A549 (cell line): ENCODE results near the gene ADIG. TPM values are rescaled to one million over a fixed set of nuclear protein-coding genes. Genes with fewer than 3 reads are reported as not detected.

Experiments used
- ATAC-seq, 2 experiments: fragments of 200-7000 bp in 1 of 2; fragments of >200 bp in 1 of 2; cut with Nextera tagmentation in 1 of 2; cut with Tn5 transposase in 1 of 2; 3 replicates each; pipeline versions ENCODE4 v1.8.0 to v1.9.1; 2018 to 2020; ENCODE audit warnings: mild to moderate bottlenecking in 1 of 2, moderate library complexity in 1 of 2
- CTCF ChIA-PET: fragments of 300-600 bp; sonication (Branson Sonifier 250); formaldehyde crosslinking; extraction: SDS; loops from one replicate; lab custom pipeline; 2021; ENCODE audit warnings: antibody characterized with exemption, inconsistent platforms; lab: Yijun Ruan, JAX
- POLR2A ChIA-PET: fragments of 350-600 bp; formaldehyde crosslinking; extraction: SDS; loops from one replicate; lab custom pipeline; 2021; ENCODE audit warnings: antibody characterized with exemption, inconsistent platforms; lab: Yijun Ruan, JAX
- DNase-seq, 2 experiments: peaks; one replicate each; pipeline versions ENCODE4 v3.0.0 to v3.0.0-alpha.2; 2011 to 2016; ENCODE audit warnings: low read depth in 1 of 2, low spot score in 1 of 2
- FAIRE-seq: peaks from 2 replicates; lab custom pipeline; 2011; peaks lifted over from hg19 to GRCh38; lab: Jason Lieb, UNC
- H3K27ac ChIP-seq, 2 experiments: fragments of >200 bp; sonication (Bioruptor Twin); formaldehyde crosslinking; 3 replicates each; pipeline ENCODE4 v1.5.1; 2016 to 2017
- H3K4me1 ChIP-seq: fragments of >200 bp; sonication (Bioruptor Twin); formaldehyde crosslinking; 3 replicates; pipeline ENCODE4 v1.6.1; 2016
- H3K4me2 ChIP-seq: fragments of >200 bp; sonication (Bioruptor Twin); formaldehyde crosslinking; 3 replicates; pipeline ENCODE4 v1.6.1; 2016
- H3K4me3 ChIP-seq: fragments of >200 bp; sonication (Bioruptor Twin); formaldehyde crosslinking; 3 replicates; pipeline ENCODE4 v1.5.1; 2016
- H3K9me3 ChIP-seq: fragments of >200 bp; sonication (Bioruptor Twin); formaldehyde crosslinking; 3 replicates; pipeline ENCODE4 v1.6.1; 2016
- CBX2 ChIP-seq: fragments of 200-600 bp; sonication (generic); IDR thresholded peaks from 2 replicates; pipeline ENCODE4 v1.6.1; 2016; ENCODE audit warnings: low read depth, mild to moderate bottlenecking, borderline replicate concordance
- CBX8 ChIP-seq: fragments of 200-600 bp; sonication (generic); IDR thresholded peaks from 2 replicates; pipeline ENCODE4 v1.6.1; 2016
- CHD2 ChIP-seq: fragments of 150-350 bp; IDR thresholded peaks from 2 replicates; pipeline ENCODE4 v1.6.1; 2014; ENCODE audit warnings: low read length; ENCODE audit not compliant: partially characterized antibody
- CHD4 ChIP-seq: fragments of 200-600 bp; sonication (generic); IDR thresholded peaks from 2 replicates; pipeline ENCODE4 v1.6.1; 2016; ENCODE audit warnings: antibody characterized with exemption, mild to moderate bottlenecking, borderline replicate concordance
- EHF ChIP-seq: fragments of 250-450 bp; sonication (Bioruptor Pico); IDR thresholded peaks from 2 replicates; pipeline ENCODE4 v1.5.0; 2020; ENCODE audit warnings: mild to moderate bottlenecking
- EP300 ChIP-seq, 2 experiments: fragments of >200 bp; sonication (Bioruptor Twin); formaldehyde crosslinking; IDR thresholded peaks; 2 replicates in 1 of 2; 3 replicates in 1 of 2; pipeline ENCODE4 v1.6.1; 2016 to 2017
- ESRRA ChIP-seq: fragments of 150-350 bp; IDR thresholded peaks from 2 replicates; pipeline ENCODE4 v1.6.1; 2014; ENCODE audit warnings: mild to moderate bottlenecking, low read length, borderline replicate concordance
- FOSL2 ChIP-seq, 2 experiments: fragments of 450-650 bp in 1 of 2; fragments of >200 bp in 1 of 2; sonication (Bioruptor Twin) in 1 of 2; formaldehyde crosslinking; IDR thresholded peaks; 2 replicates each; pipeline versions ENCODE4 v1.5.0 to v1.6.1; 2016 to 2020; ENCODE audit warnings: mild to moderate bottlenecking in 1 of 2, moderate library complexity in 1 of 2
- HDAC2 ChIP-seq: fragments of 200-600 bp; sonication (generic); IDR thresholded peaks from 2 replicates; pipeline ENCODE4 v1.6.1; 2016
- HOXB13 ChIP-seq: fragments of 250-450 bp; sonication (Bioruptor Pico); IDR thresholded peaks from 2 replicates; pipeline ENCODE4 v1.5.0; 2020; ENCODE audit warnings: low read depth, mild to moderate bottlenecking, moderate library complexity
- HOXB5 ChIP-seq: fragments of 250-450 bp; sonication (Bioruptor Pico); IDR thresholded peaks from 2 replicates; pipeline ENCODE4 v1.5.0; 2020; ENCODE audit warnings: mild to moderate bottlenecking, moderate library complexity
- JUN ChIP-seq, 2 experiments: fragments of >200 bp; sonication (Bioruptor Twin); formaldehyde crosslinking; IDR thresholded peaks; 2 replicates in 1 of 2; 3 replicates in 1 of 2; pipeline ENCODE4 v1.6.1; 2016 to 2017
- JUNB ChIP-seq: fragments of >200 bp; sonication (Bioruptor Twin); formaldehyde crosslinking; IDR thresholded peaks from 2 replicates; pipeline ENCODE4 v1.6.1; 2016
- MAFK ChIP-seq: fragments of 450-650 bp; IDR thresholded peaks from 2 replicates; pipeline ENCODE4 v1.6.1; 2014; ENCODE audit not compliant: partially characterized antibody
- MAZ ChIP-seq: fragments of 150-350 bp; IDR thresholded peaks from 2 replicates; pipeline ENCODE4 v1.6.1; 2014; ENCODE audit warnings: antibody characterized with exemption, low read depth, low read length, borderline replicate concordance
- MYC ChIP-seq: IDR thresholded peaks from 2 replicates; pipeline ENCODE4 v1.6.1; 2012; ENCODE audit warnings: mild to moderate bottlenecking, inconsistent platforms, low read length, improper control_type of control experiment, borderline replicate concordance
- NFE2L2 ChIP-seq: fragments of 150-350 bp; conservative IDR thresholded peaks from 2 replicates; pipeline ENCODE4 v1.6.1; 2014; ENCODE audit warnings: low read length
- NPAS2 ChIP-seq: fragments of 250-450 bp; sonication (Bioruptor Pico); IDR thresholded peaks from 2 replicates; pipeline ENCODE4 v1.8.0; 2022; ENCODE audit warnings: mild to moderate bottlenecking, moderate library complexity, borderline replicate concordance
- POLR2AphosphoS2 ChIP-seq: conservative IDR thresholded peaks from 2 replicates; pipeline ENCODE4 v1.6.1; 2012; ENCODE audit warnings: low read length, improper control_type of control experiment, inconsistent platforms
- SMC3 ChIP-seq: fragments of >200 bp; sonication (Bioruptor Twin); formaldehyde crosslinking; IDR thresholded peaks from 3 replicates; pipeline ENCODE4 v1.6.1; 2018; ENCODE audit warnings: inconsistent platforms
- SREBF2 ChIP-seq: fragments of 450-650 bp; IDR thresholded peaks from 2 replicates; pipeline ENCODE4 v1.6.1; 2014; ENCODE audit warnings: mild to moderate bottlenecking, moderate library complexity
- TP53 ChIP-seq: fragments of 250-450 bp; sonication (Bioruptor Pico); IDR thresholded peaks from 2 replicates; pipeline ENCODE4 v1.5.0; 2021; ENCODE audit warnings: mild to moderate bottlenecking, moderate library complexity
- ZSCAN20 ChIP-seq: fragments of 250-450 bp; sonication (Bioruptor Pico); IDR thresholded peaks from 2 replicates; pipeline ENCODE4 v1.8.0; 2022; ENCODE audit warnings: mild to moderate bottlenecking, moderate library complexity
- WGBS: methylation state at CpG from one replicate; pipeline ENCODE4 v1.1.6; 2017; ENCODE audit errors: missing lambda C conversion rate; 5-methylcytosine and 5-hydroxymethylcytosine counted together
- polyA plus RNA-seq, 4 experiments: library from polyadenylated mRNA; depleted of rRNA in 3 of 4; stranded (reverse); fragments of >200 nt; fragmentation: RNase III in 1 of 4; extraction: RNeasy Plus Mini Kit Qiagen cat#74134 plus additional on column Dnase treatment in 1 of 4; gene quantifications; 2 replicates in 3 of 4; 3 replicates in 1 of 4; pipeline ENCODE4 v1.2.3, GENCODE V29; 2011 to 2017
- TF ChIP-seq, protein P1 (sequence below): fragments of >200 bp; sonication (Bioruptor Twin); formaldehyde crosslinking; IDR thresholded peaks from 3 replicates; pipeline ENCODE4 v1.6.1; 2016
- TF ChIP-seq, protein P2 (sequence below): fragments of >200 bp; sonication (Bioruptor Twin); formaldehyde crosslinking; IDR thresholded peaks from 2 replicates; pipeline ENCODE4 v1.6.1; 2016
- TF ChIP-seq, protein P3 (sequence below): fragments of 450-650 bp; IDR thresholded peaks from 2 replicates; pipeline ENCODE4 v1.6.1; 2014; ENCODE audit warnings: antibody characterized with exemption
- TF ChIP-seq, protein P4 (sequence below): fragments of >200 bp; sonication (Bioruptor Twin); formaldehyde crosslinking; IDR thresholded peaks from 3 replicates; pipeline ENCODE4 v1.5.1; 2016
- TF ChIP-seq, protein P5 (sequence below): fragments of 250-450 bp; sonication (Bioruptor Pico); IDR thresholded peaks from 2 replicates; pipeline ENCODE4 v1.5.0; 2020; ENCODE audit warnings: low read depth, mild to moderate bottlenecking, moderate library complexity
- TF ChIP-seq, protein P6 (sequence below): fragments of 250-450 bp; sonication (Bioruptor Pico); IDR thresholded peaks from 2 replicates; pipeline ENCODE4 v1.5.0; 2021; ENCODE audit warnings: mild to moderate bottlenecking, moderate library complexity, borderline replicate concordance

Gene ADIG
- polyA plus RNA-seq, 2 of the 4 experiments (the other 2 are of a cell fraction) = not detected

DNA sequence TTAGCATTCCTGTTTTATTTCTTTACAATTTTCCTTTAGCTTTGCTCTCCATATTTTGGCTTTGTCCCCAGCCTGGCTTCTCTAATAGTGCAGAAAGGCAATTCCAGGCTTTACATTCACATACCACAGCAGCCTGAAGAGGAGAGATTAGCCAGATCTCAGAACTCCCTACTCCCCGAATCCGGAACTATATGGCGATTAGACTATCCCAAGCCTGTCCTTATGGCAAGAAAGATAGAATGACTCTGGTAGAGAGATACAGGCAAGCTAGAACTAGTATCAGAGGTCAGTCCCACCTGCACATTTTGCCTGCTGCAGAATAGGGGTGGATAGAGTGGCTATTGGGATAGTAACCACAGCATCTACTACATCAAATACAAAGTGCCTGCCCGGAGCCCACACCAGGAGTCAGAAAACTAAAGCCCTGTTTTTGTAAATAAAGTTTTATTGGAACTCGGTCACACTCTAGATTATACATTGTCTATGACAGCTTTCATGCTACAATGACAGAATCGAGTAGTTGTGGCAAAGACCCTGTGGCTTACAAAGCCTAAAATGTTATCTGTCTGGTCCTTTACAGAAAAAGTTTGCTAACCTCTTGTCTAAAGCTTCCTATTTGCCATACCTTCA, 17.1 kb upstream of the ADIG start:
- no peak for DNase-seq
- POLR2A ChIA-PET = no interaction called here
- no peak overlapping the region for H3K4me3 ChIP-seq
- no peak overlapping the region for H3K4me2 ChIP-seq
- ATAC-seq = no peak
- CTCF ChIA-PET = interaction anchor here (0.8 to 1.1 kb wide), 2 partner anchors 16 to 186 kb away, joined by 3 read pairs; no protein-coding TSS in a partner anchor
- 93% methylated on average over 6 of the region's 6 CpGs for WGBS
- FAIRE-seq = no peak
- H3K9me3 ChIP-seq = no peaks in the 10 kb centered on the region
- no peaks in the 10 kb centered on the region for H3K4me1 ChIP-seq
- TF ChIP-seq NPAS2 (no peak), HDAC2 (no peak), MAZ (no peak), TP53 (CRISPR knock-in tag) (no peak), MYC (no peak), EHF (CRISPR knock-in tag) (no peak), HOXB13 (CRISPR knock-in tag) (no peak), MAFK (no peak), CBX8 (no peak), ESRRA (no peak), SREBF2 (no peak), HOXB5 (CRISPR knock-in tag) (no peak), CBX2 (no peak), JUNB (no peak)
- TF ChIP-seq, protein P1, sequence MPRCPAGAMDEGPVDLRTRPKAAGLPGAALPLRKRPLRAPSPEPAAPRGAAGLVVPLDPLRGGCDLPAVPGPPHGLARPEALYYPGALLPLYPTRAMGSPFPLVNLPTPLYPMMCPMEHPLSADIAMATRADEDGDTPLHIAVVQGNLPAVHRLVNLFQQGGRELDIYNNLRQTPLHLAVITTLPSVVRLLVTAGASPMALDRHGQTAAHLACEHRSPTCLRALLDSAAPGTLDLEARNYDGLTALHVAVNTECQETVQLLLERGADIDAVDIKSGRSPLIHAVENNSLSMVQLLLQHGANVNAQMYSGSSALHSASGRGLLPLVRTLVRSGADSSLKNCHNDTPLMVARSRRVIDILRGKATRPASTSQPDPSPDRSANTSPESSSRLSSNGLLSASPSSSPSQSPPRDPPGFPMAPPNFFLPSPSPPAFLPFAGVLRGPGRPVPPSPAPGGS = no peak
- TF ChIP-seq, protein P2, sequence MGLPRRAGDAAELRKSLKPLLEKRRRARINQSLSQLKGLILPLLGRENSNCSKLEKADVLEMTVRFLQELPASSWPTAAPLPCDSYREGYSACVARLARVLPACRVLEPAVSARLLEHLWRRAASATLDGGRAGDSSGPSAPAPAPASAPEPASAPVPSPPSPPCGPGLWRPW = no peak
- TF ChIP-seq, protein P3, sequence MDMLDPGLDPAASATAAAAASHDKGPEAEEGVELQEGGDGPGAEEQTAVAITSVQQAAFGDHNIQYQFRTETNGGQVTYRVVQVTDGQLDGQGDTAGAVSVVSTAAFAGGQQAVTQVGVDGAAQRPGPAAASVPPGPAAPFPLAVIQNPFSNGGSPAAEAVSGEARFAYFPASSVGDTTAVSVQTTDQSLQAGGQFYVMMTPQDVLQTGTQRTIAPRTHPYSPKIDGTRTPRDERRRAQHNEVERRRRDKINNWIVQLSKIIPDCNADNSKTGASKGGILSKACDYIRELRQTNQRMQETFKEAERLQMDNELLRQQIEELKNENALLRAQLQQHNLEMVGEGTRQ = no peak
- TF ChIP-seq, protein P4, sequence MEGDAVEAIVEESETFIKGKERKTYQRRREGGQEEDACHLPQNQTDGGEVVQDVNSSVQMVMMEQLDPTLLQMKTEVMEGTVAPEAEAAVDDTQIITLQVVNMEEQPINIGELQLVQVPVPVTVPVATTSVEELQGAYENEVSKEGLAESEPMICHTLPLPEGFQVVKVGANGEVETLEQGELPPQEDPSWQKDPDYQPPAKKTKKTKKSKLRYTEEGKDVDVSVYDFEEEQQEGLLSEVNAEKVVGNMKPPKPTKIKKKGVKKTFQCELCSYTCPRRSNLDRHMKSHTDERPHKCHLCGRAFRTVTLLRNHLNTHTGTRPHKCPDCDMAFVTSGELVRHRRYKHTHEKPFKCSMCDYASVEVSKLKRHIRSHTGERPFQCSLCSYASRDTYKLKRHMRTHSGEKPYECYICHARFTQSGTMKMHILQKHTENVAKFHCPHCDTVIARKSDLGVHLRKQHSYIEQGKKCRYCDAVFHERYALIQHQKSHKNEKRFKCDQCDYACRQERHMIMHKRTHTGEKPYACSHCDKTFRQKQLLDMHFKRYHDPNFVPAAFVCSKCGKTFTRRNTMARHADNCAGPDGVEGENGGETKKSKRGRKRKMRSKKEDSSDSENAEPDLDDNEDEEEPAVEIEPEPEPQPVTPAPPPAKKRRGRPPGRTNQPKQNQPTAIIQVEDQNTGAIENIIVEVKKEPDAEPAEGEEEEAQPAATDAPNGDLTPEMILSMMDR = no peak
- TF ChIP-seq, protein P5, sequence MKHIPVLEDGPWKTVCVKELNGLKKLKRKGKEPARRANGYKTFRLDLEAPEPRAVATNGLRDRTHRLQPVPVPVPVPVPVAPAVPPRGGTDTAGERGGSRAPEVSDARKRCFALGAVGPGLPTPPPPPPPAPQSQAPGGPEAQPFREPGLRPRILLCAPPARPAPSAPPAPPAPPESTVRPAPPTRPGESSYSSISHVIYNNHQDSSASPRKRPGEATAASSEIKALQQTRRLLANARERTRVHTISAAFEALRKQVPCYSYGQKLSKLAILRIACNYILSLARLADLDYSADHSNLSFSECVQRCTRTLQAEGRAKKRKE (CRISPR knock-in tag) = no peak
- H3K27ac ChIP-seq = no peak overlapping the region

DNA sequence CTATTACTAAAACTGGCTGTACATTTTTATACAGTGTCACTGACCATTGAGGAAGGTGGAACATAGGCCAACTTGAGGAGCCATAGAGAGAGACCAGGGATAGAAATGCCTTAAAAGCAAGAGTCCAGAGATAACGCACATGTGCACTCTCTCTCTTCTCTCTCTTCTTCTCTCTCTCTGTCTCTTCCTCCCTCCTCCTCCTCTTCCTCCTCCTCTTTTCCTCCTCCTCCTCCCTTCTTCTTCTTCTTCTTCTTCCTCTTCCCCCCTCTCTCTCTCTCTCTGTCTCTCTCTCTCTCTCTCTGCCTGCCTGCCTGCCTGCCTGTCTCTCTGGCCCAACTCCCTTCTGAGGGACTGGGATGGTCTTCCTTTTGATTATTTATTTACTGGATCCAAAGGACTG, 16.3 kb upstream of the ADIG start:
- POLR2A ChIA-PET = no interaction called here

More for the DNA sequence above, 16.3 kb upstream of the ADIG start:
- TF ChIP-seq HOXB13 (CRISPR knock-in tag) = no peak
- TF ChIP-seq ZSCAN20 = no peak
- TF ChIP-seq CHD4 = no peak
- TF ChIP-seq EP300 (IDR thresholded peaks at IDR 0.05) = no peak
- no peak for TF ChIP-seq MYC
- TF ChIP-seq POLR2AphosphoS2 = no peak
- TF ChIP-seq TP53 (CRISPR knock-in tag) = no peak
- TF ChIP-seq, protein P6, sequence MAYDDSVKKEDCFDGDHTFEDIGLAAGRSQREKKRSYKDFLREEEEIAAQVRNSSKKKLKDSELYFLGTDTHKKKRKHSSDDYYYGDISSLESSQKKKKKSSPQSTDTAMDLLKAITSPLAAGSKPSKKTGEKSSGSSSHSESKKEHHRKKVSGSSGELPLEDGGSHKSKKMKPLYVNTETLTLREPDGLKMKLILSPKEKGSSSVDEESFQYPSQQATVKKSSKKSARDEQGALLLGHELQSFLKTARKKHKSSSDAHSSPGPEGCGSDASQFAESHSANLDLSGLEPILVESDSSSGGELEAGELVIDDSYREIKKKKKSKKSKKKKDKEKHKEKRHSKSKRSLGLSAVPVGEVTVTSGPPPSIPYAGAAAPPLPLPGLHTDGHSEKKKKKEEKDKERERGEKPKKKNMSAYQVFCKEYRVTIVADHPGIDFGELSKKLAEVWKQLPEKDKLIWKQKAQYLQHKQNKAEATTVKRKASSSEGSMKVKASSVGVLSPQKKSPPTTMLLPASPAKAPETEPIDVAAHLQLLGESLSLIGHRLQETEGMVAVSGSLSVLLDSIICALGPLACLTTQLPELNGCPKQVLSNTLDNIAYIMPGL (CRISPR knock-in tag) = no peak
- no peak for TF ChIP-seq FOSL2 (IDR thresholded peaks at IDR 0.05)
- no peak for TF ChIP-seq FOSL2 (CRISPR knock-in tag; IDR thresholded peaks at IDR 0.05)
- TF ChIP-seq, protein P4 = no peak
- no peak for TF ChIP-seq NFE2L2
- no peak for TF ChIP-seq JUN (IDR thresholded peaks at IDR 0.05)
- TF ChIP-seq SMC3 = no peak
- TF ChIP-seq CBX2 = no peak
- TF ChIP-seq CHD2 = no peak
- H3K4me2 ChIP-seq = no peak overlapping the region
- no peak overlapping the region for H3K4me3 ChIP-seq
- 94% methylated on average over 1 of the region's 1 CpG for WGBS
- no peak for DNase-seq
- no peaks in the 10 kb centered on the region for H3K4me1 ChIP-seq
- FAIRE-seq = no peak
- ATAC-seq = no peak
- no peak overlapping the region for H3K27ac ChIP-seq
- no peaks in the 10 kb centered on the region for H3K9me3 ChIP-seq
- CTCF ChIA-PET = interaction anchor here (0.8 to 1.1 kb wide), 2 partner anchors 16 to 185 kb away, joined by 3 read pairs; no protein-coding TSS in a partner anchor
